ENCODE data around the gene VIPR1. TPM values are rescaled to one million over a fixed set of nuclear protein-coding genes. Genes with fewer than 3 reads are reported as not detected.

VIPR1 gene
- total RNA-seq, 4 donors from 2014 or later: 1.7 to 8.7 (median 3.2) TPM

DNA sequence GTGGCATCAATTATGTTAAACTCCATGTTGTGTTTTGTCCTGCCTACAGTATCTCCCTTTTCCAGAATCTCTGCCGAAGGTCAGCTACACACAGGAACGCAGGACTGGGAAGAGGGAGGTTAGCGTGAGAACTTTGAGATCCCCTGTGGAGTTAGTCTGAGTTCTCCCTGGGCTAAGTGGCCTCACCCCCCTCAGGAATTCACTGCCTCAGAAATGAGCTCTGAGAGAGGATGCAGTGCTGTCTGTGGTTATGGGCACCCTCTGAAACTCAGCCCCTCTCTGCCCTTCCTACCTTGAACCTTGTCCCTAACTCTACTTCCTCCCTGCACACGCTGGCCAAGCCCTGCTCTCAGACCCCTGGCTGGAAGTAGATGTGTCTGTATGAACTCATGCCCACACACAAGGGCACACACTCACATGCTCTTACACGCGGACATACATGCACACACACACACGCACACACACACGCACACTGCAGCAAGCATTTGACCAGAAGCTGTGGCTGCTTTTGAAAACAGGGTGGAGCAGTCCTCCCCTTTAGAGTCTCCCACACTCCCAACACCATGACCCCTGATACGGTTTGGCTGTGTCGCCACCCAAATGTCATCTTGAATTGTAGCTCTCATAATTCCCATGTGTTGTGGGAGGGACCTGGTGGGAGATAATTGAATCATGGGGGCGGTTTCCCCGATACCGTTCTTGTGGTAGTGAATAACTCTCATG is 5.3 kb upstream of the VIPR1 start:
- H3K27ac ChIP-seq: no peak overlapping the region
- TF ChIP-seq, protein P1, sequence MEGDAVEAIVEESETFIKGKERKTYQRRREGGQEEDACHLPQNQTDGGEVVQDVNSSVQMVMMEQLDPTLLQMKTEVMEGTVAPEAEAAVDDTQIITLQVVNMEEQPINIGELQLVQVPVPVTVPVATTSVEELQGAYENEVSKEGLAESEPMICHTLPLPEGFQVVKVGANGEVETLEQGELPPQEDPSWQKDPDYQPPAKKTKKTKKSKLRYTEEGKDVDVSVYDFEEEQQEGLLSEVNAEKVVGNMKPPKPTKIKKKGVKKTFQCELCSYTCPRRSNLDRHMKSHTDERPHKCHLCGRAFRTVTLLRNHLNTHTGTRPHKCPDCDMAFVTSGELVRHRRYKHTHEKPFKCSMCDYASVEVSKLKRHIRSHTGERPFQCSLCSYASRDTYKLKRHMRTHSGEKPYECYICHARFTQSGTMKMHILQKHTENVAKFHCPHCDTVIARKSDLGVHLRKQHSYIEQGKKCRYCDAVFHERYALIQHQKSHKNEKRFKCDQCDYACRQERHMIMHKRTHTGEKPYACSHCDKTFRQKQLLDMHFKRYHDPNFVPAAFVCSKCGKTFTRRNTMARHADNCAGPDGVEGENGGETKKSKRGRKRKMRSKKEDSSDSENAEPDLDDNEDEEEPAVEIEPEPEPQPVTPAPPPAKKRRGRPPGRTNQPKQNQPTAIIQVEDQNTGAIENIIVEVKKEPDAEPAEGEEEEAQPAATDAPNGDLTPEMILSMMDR (IDR thresholded peaks at IDR 0.05 in 4 of 5, conservative IDR thresholded peaks at IDR 0.05 in 1 of 5): no peak
- no peak for TF ChIP-seq POLR2A (IDR thresholded peaks at IDR 0.05)
- intact Hi-C loops (cut with DNase I; ENCODE audit: low total_unique reads) (no loop called here), in situ Hi-C loops (cut with MboI; ENCODE audit: low sequenced_read_pairs in 4 of 4) (no loop called here)
- no peak overlapping the region for H3K4me3 ChIP-seq
- no peaks in the 10 kb centered on the region for H3K9me3 ChIP-seq
- DNase-seq (no peak), ATAC-seq (no peak)
- peaks cover 9 to 10% of the 10 kb centered on the region in 2 donors for H3K4me1 ChIP-seq
- no peaks in the 10 kb centered on the region for H3K36me3 ChIP-seq
- peaks cover 13 to 22% (median 16%) of the 10 kb centered on the region in 3 donors for H3K27me3 ChIP-seq

DNA sequence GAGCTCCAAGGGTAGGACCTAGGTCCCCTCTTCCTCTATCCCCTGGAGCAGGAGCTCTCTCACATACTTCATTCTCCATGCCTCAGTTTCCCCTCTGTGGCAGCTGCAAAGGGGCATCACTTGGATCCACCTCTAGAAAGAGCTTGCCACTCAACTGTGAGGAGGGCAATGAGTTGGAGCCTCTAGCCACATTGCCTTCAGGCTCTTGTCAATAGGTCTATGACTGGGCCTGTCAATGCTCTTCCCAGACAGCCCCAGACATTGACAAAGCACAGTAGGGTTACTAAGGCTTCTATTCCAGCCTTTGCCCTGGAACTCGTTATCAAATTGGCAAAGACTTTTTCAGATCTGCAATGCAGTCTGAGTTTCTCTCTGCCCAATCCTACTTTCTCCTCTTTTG is 4.4 kb upstream of the VIPR1 start:
- intact Hi-C loops (cut with DNase I; ENCODE audit: low total_unique reads): no loop called here
- H3K27ac ChIP-seq: no peak overlapping the region
- TF ChIP-seq POLR2A (IDR thresholded peaks at IDR 0.05): no peak
- TF ChIP-seq, protein P1 (IDR thresholded peaks at IDR 0.05 in 4 of 5, conservative IDR thresholded peaks at IDR 0.05 in 1 of 5): no peak
- in situ Hi-C loops (cut with MboI; ENCODE audit: low sequenced_read_pairs in 4 of 4): no loop called here
- peaks cover 18 to 25% (median 22%) of the 10 kb centered on the region in 3 donors for H3K27me3 ChIP-seq
- no peaks in the 10 kb centered on the region for H3K9me3 ChIP-seq
- H3K4me1 ChIP-seq: peaks cover 9 to 16% of the 10 kb centered on the region in 2 donors
- ATAC-seq (no peak), DNase-seq (no peak)
- H3K36me3 ChIP-seq: no peaks in the 10 kb centered on the region
- H3K4me3 ChIP-seq: no peak overlapping the region

DNA sequence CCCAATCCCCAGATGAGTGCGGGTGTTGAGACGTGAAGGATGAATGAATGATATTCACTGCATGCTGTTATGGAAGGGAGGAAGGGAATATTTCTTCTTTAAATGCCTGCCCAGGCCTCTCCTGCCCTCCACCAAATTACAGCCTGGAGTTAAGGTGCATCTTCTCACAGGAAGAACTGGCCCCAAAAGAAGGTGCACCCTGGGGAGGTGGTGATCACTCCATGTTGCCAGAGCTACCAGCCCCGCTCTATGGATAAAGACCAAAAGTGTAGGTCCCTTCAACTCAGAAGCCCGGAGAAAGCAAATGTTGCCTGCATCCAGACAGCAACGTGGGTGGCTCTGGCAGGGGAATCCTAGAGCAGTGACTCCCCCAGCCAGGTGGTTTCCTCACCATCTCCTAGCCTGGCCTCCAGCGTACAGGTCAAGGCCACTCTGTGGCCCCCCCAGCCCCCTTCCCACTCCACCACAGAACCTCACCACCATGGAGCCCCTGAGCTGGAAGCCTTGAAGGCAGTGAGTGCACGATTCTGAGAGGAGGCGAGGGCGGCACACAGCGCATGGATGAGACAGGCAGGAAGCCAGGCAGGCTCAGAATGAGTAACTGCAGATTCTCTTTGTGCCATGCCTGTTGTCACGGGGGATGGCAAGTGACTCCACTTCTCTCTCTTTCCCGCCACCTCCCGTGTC is 3.5 kb upstream of the VIPR1 start:
- Histone ChIP-seq H3K27ac (no peak overlapping the region), H3K27me3 (peaks cover 20 to 27% (median 25%) of the 10 kb centered on the region in 3 donors), H3K9me3 (no peaks in the 10 kb centered on the region), H3K36me3 (no peaks in the 10 kb centered on the region), H3K4me1 (peaks cover 9 to 16% of the 10 kb centered on the region in 2 donors), H3K4me3 (no peak overlapping the region)
- in situ Hi-C loops (cut with MboI; ENCODE audit: low sequenced_read_pairs in 4 of 4) (no loop called here), intact Hi-C loops (cut with DNase I; ENCODE audit: low total_unique reads) (no loop called here)
- DNase-seq (no peak), ATAC-seq (no peak)
- TF ChIP-seq, protein P1 (IDR thresholded peaks at IDR 0.05 in 4 of 5, conservative IDR thresholded peaks at IDR 0.05 in 1 of 5): no peak
- no peak for TF ChIP-seq POLR2A (IDR thresholded peaks at IDR 0.05)

DNA sequence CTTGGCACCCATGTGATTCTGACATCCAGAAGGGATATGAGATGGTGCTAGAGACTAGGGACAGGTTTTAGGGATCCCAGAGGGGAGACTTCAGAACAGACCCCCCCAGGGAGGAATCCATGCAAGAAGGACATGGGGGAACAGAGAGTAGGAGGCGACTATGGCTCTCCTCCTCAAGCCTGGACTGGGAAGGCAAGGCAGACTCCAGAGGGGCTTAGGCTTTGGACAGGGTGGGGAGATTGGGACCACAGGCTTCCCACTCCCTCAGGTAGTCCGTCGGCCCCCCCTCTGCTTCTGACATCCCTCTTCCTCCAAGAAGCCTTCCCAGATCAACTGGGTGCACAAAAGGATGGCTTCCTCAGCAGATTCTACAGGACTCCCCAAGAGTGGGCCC is 3.0 kb upstream of the VIPR1 start:
- no peak for ATAC-seq
- Histone ChIP-seq H3K27me3 (peaks cover 20 to 27% (median 25%) of the 10 kb centered on the region in 3 donors), H3K9me3 (no peaks in the 10 kb centered on the region), H3K4me1 (peaks cover 9 to 16% of the 10 kb centered on the region in 2 donors), H3K4me3 (no peak overlapping the region), H3K36me3 (no peaks in the 10 kb centered on the region), H3K27ac (no peak overlapping the region)
- intact Hi-C loops (cut with DNase I; ENCODE audit: low total_unique reads): no loop called here
- in situ Hi-C loops (cut with MboI; ENCODE audit: low sequenced_read_pairs in 4 of 4): no loop called here
- TF ChIP-seq, protein P1 (IDR thresholded peaks at IDR 0.05 in 4 of 5, conservative IDR thresholded peaks at IDR 0.05 in 1 of 5): no peak
- TF ChIP-seq POLR2A (IDR thresholded peaks at IDR 0.05): no peak
- no peak for DNase-seq
